GM23338 (cell line): Measurements from ENCODE around the gene MRPS6. TPM values are rescaled to one million over a fixed set of nuclear protein-coding genes. Genes with fewer than 3 reads are reported as not detected.

Source experiments
- ATAC-seq: fragments of 200-7000 bp; cut with Tn5 transposase; 3 replicates; pipeline ENCODE4 v1.9.1; 2020
- DNase-seq: peaks from one replicate; pipeline ENCODE4 v3.0.0-alpha.2; 2015; ENCODE audit warnings: low spot score
- H2AFZ ChIP-seq: fragments of 200-600 bp; sonication (generic); 2 replicates; pipeline ENCODE4 v1.8.0; 2016; ENCODE audit warnings: antibody characterized with exemption, mild to moderate bottlenecking, moderate library complexity
- H3F3A ChIP-seq: fragments of 200-600 bp; sonication (generic); replicated peaks from 2 replicates; pipeline ENCODE4 v1.8.0; 2017; ENCODE audit warnings: antibody characterized with exemption, mixed run types, low read depth
- H3K27ac ChIP-seq: fragments of 200-600 bp; sonication (generic); 2 replicates; pipeline ENCODE4 v1.6.1; 2016; ENCODE audit warnings: low read depth
- H3K27me3 ChIP-seq: fragments of 200-600 bp; sonication (generic); 2 replicates; pipeline ENCODE4 v1.8.0; 2016; ENCODE audit warnings: mild to moderate bottlenecking, mixed run types, moderate library complexity; ENCODE audit not compliant: insufficient read depth
- H3K36me3 ChIP-seq: fragments of 200-600 bp; sonication (generic); 2 replicates; pipeline ENCODE4 v1.8.0; 2016; ENCODE audit warnings: mild to moderate bottlenecking; ENCODE audit not compliant: insufficient read depth
- H3K4me1 ChIP-seq: fragments of 200-600 bp; sonication (generic); 2 replicates; pipeline ENCODE4 v1.8.0; 2016; ENCODE audit warnings: mild to moderate bottlenecking, moderate library complexity; ENCODE audit not compliant: insufficient read depth
- H3K4me2 ChIP-seq: fragments of 200-600 bp; sonication (generic); 2 replicates; pipeline ENCODE4 v1.7.1; 2017; ENCODE audit warnings: mixed run types
- H3K4me3 ChIP-seq: fragments of 200-600 bp; sonication (generic); 2 replicates; pipeline ENCODE4 v1.6.1; 2016; ENCODE audit warnings: mixed run types
- H3K79me2 ChIP-seq: fragments of 200-600 bp; sonication (generic); replicated peaks from 2 replicates; pipeline ENCODE4 v1.8.0; 2017; ENCODE audit warnings: mild to moderate bottlenecking; ENCODE audit not compliant: insufficient read depth
- H3K9me2 ChIP-seq: fragments of 200-600 bp; sonication (generic); 2 replicates; pipeline ENCODE4 v1.8.0; 2017; ENCODE audit not compliant: insufficient read depth
- H4K20me1 ChIP-seq: fragments of 200-600 bp; sonication (generic); replicated peaks from 2 replicates; pipeline ENCODE4 v1.8.0; 2017; ENCODE audit warnings: mild to moderate bottlenecking; ENCODE audit not compliant: insufficient read depth
- H3K27ac Mint-ChIP-seq: 2 replicates; pipeline ENCODE4 v1.8.0; 2020; ENCODE audit warnings: inconsistent platforms, mild to moderate bottlenecking, moderate library complexity, mixed read lengths
- H3K27me3 Mint-ChIP-seq: 3 replicates; pipeline ENCODE4 v1.8.0; 2022; ENCODE audit warnings: low read depth, mild to moderate bottlenecking, moderate library complexity, mixed read lengths, inconsistent platforms; ENCODE audit not compliant: insufficient read depth, poor library complexity
- H3K36me3 Mint-ChIP-seq: 3 replicates; pipeline ENCODE4 v1.8.0; 2021; ENCODE audit warnings: low read depth, mild to moderate bottlenecking, inconsistent platforms, moderate library complexity, mixed read lengths
- H3K4me1 Mint-ChIP-seq: 3 replicates; pipeline ENCODE4 v1.8.0; 2020; ENCODE audit warnings: mild to moderate bottlenecking, inconsistent platforms, mixed read lengths
- H3K4me3 Mint-ChIP-seq: 3 replicates; pipeline ENCODE4 v1.8.0; 2021; ENCODE audit warnings: moderate library complexity, mild to moderate bottlenecking, inconsistent platforms, mixed read lengths
- H3K9me3 Mint-ChIP-seq: 3 replicates; pipeline ENCODE4 v1.8.0; 2020; ENCODE audit warnings: moderate library complexity, mild to moderate bottlenecking, inconsistent platforms, mixed read lengths
- EZH2 ChIP-seq: fragments of 200-600 bp; sonication (generic); IDR thresholded peaks from one replicate; pipeline ENCODE4 v1.8.0; 2017; ENCODE audit warnings: antibody characterized with exemption, mild to moderate bottlenecking, low read depth; ENCODE audit not compliant: unreplicated experiment
- JUNB ChIP-seq: IDR thresholded peaks from one replicate; pipeline ENCODE4 v1.6.1; 2016; ENCODE audit warnings: antibody characterized with exemption; ENCODE audit not compliant: unreplicated experiment
- NANOG ChIP-seq: IDR thresholded peaks from 2 replicates; pipeline ENCODE4 v1.6.1; 2016; ENCODE audit warnings: antibody characterized with exemption, borderline replicate concordance
- POLR2AphosphoS5 ChIP-seq: IDR thresholded peaks from 2 replicates; pipeline ENCODE4 v1.6.1; 2016; ENCODE audit warnings: antibody characterized with exemption, low read depth
- ZNF114 ChIP-seq: fragments of 250-450 bp; sonication (Bioruptor Pico); IDR thresholded peaks from 2 replicates; pipeline ENCODE4 v1.5.0; 2020; ENCODE audit warnings: mild to moderate bottlenecking, moderate library complexity
- ZNF331 ChIP-seq: fragments of 250-450 bp; sonication (Bioruptor Pico); IDR thresholded peaks from 2 replicates; pipeline ENCODE4 v1.5.0; 2020; ENCODE audit warnings: low read depth, mild to moderate bottlenecking, moderate library complexity
- polyA plus RNA-seq: library from polyadenylated mRNA; unstranded; fragments of >200 nt; fragmentation: Nextera tagmentation; extraction: Ambion mirVana; gene quantifications from 2 replicates; pipeline ENCODE4 v1.2.1, GENCODE V29; 2016
- total RNA-seq: library from RNA; depleted of rRNA; stranded (reverse); fragments of >200 nt; shearing (Covaris generic); gene quantifications from 2 replicates; pipeline ENCODE4 v1.2.3, GENCODE V29; 2014
- TF ChIP-seq, protein P1 (sequence below), 2 experiments: fragments of 200-600 bp in 1 of 2; sonication (generic) in 1 of 2; conservative IDR thresholded peaks; 2 replicates each; pipeline versions ENCODE4 v1.5.1 to v1.6.1; 2016 to 2017; ENCODE audit warnings: antibody characterized with exemption in 2 of 2, low read depth in 2 of 2, mild to moderate bottlenecking in 2 of 2, moderate library complexity in 1 of 2
- TF ChIP-seq, protein P2 (sequence below): fragments of 250-450 bp; sonication (Bioruptor Pico); IDR thresholded peaks from 2 replicates; pipeline ENCODE4 v1.5.0; 2020; ENCODE audit warnings: mild to moderate bottlenecking, moderate library complexity
- TF ChIP-seq, protein P3 (sequence below): IDR thresholded peaks from 2 replicates; pipeline ENCODE4 v1.6.1; 2016; ENCODE audit warnings: antibody characterized with exemption
- TF ChIP-seq, protein P4 (sequence below): IDR thresholded peaks from one replicate; pipeline ENCODE4 v1.6.1; 2018; ENCODE audit warnings: antibody characterized with exemption; ENCODE audit not compliant: unreplicated experiment

The MRPS6 gene
- total and polyA plus RNA-seq, 2 experiments from 2014 or later = 80.5 to 242 TPM

DNA sequence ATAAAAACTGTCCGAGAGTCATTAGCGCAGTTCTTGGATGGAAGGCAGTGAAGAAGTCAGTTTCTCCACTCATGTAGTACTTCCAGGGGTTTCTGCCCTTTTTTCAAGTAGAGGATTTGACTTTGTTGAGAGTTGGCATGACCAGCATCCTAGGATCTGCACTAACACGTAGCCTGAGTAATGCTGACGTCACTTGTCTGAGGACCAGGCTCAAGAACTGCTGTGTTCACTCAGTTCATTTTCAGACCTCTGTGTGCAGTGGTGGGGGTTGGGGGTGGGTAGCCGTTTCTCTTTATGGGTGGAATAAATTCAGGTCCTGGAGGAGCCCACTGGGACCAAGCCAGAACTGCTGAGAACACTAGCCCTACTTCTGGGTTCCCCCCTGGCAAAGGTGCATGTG is 53.3 kb downstream of the MRPS6 start (continued):
- TF ChIP-seq, protein P1, sequence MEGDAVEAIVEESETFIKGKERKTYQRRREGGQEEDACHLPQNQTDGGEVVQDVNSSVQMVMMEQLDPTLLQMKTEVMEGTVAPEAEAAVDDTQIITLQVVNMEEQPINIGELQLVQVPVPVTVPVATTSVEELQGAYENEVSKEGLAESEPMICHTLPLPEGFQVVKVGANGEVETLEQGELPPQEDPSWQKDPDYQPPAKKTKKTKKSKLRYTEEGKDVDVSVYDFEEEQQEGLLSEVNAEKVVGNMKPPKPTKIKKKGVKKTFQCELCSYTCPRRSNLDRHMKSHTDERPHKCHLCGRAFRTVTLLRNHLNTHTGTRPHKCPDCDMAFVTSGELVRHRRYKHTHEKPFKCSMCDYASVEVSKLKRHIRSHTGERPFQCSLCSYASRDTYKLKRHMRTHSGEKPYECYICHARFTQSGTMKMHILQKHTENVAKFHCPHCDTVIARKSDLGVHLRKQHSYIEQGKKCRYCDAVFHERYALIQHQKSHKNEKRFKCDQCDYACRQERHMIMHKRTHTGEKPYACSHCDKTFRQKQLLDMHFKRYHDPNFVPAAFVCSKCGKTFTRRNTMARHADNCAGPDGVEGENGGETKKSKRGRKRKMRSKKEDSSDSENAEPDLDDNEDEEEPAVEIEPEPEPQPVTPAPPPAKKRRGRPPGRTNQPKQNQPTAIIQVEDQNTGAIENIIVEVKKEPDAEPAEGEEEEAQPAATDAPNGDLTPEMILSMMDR (conservative IDR thresholded peaks at IDR 0.05; ENCODE audit: low read depth in 2 of 2) = no peak

DNA sequence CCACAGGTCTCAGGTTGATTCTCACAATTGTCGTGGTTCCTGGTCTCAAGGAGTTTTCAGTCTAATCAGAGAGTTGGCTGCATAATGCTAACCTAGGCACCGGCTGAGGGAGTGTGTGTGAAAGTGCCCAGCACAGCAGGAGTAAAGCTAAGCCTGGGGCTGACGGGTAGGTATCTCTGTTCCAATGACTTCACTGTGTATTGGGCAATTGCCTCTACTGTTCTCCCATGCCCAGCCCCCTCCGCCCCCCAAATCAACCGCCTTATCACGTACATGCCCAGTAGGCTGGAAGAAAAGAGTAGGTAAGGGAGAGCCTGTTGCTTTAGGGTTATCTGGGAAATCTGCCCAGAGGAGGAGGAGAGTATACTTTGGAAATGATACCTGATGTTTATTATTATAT is 54.7 kb downstream of the MRPS6 start:
- H3K79me2 ChIP-seq = peaks cover 91% of the 10 kb centered on the region
- Mint-ChIP-seq H3K4me1 (peaks cover 67% of the 10 kb centered on the region), H3K9me3 (no peaks in the 10 kb centered on the region), H3K36me3 (peaks cover 39% of the 10 kb centered on the region), H3K27ac (0 out of 2 replicates have a peak overlapping the region, but pooled peaks have one; percentile 26), H3K27me3 (peaks cover 7% of the 10 kb centered on the region), H3K4me3 (no peak overlapping the region)
- peaks cover 15% of the 10 kb centered on the region for H4K20me1 ChIP-seq
- no peak overlapping the region for H2AFZ ChIP-seq
- peaks cover 13% of the 10 kb centered on the region; the same call in 1 of the 2 replicates for H3F3A ChIP-seq
- H3K4me3 ChIP-seq = no peak overlapping the region
- H3K9me2 ChIP-seq = peaks cover 14% of the 10 kb centered on the region
- H3K4me2 ChIP-seq = no peak overlapping the region; the same call in 1 of the 2 replicates
- DNase-seq (no peak), ATAC-seq (peak; percentile 16)
- peaks cover 63% of the 10 kb centered on the region for H3K4me1 ChIP-seq
- no peaks in the 10 kb centered on the region for H3K36me3 ChIP-seq
- H3K27ac ChIP-seq = peak overlapping the region; percentile 95; the same call in 1 of the 2 replicates
- H3K27me3 ChIP-seq = no peaks in the 10 kb centered on the region
- TF ChIP-seq NANOG = no peak
- no peak for TF ChIP-seq ZNF114
- TF ChIP-seq, protein P2, sequence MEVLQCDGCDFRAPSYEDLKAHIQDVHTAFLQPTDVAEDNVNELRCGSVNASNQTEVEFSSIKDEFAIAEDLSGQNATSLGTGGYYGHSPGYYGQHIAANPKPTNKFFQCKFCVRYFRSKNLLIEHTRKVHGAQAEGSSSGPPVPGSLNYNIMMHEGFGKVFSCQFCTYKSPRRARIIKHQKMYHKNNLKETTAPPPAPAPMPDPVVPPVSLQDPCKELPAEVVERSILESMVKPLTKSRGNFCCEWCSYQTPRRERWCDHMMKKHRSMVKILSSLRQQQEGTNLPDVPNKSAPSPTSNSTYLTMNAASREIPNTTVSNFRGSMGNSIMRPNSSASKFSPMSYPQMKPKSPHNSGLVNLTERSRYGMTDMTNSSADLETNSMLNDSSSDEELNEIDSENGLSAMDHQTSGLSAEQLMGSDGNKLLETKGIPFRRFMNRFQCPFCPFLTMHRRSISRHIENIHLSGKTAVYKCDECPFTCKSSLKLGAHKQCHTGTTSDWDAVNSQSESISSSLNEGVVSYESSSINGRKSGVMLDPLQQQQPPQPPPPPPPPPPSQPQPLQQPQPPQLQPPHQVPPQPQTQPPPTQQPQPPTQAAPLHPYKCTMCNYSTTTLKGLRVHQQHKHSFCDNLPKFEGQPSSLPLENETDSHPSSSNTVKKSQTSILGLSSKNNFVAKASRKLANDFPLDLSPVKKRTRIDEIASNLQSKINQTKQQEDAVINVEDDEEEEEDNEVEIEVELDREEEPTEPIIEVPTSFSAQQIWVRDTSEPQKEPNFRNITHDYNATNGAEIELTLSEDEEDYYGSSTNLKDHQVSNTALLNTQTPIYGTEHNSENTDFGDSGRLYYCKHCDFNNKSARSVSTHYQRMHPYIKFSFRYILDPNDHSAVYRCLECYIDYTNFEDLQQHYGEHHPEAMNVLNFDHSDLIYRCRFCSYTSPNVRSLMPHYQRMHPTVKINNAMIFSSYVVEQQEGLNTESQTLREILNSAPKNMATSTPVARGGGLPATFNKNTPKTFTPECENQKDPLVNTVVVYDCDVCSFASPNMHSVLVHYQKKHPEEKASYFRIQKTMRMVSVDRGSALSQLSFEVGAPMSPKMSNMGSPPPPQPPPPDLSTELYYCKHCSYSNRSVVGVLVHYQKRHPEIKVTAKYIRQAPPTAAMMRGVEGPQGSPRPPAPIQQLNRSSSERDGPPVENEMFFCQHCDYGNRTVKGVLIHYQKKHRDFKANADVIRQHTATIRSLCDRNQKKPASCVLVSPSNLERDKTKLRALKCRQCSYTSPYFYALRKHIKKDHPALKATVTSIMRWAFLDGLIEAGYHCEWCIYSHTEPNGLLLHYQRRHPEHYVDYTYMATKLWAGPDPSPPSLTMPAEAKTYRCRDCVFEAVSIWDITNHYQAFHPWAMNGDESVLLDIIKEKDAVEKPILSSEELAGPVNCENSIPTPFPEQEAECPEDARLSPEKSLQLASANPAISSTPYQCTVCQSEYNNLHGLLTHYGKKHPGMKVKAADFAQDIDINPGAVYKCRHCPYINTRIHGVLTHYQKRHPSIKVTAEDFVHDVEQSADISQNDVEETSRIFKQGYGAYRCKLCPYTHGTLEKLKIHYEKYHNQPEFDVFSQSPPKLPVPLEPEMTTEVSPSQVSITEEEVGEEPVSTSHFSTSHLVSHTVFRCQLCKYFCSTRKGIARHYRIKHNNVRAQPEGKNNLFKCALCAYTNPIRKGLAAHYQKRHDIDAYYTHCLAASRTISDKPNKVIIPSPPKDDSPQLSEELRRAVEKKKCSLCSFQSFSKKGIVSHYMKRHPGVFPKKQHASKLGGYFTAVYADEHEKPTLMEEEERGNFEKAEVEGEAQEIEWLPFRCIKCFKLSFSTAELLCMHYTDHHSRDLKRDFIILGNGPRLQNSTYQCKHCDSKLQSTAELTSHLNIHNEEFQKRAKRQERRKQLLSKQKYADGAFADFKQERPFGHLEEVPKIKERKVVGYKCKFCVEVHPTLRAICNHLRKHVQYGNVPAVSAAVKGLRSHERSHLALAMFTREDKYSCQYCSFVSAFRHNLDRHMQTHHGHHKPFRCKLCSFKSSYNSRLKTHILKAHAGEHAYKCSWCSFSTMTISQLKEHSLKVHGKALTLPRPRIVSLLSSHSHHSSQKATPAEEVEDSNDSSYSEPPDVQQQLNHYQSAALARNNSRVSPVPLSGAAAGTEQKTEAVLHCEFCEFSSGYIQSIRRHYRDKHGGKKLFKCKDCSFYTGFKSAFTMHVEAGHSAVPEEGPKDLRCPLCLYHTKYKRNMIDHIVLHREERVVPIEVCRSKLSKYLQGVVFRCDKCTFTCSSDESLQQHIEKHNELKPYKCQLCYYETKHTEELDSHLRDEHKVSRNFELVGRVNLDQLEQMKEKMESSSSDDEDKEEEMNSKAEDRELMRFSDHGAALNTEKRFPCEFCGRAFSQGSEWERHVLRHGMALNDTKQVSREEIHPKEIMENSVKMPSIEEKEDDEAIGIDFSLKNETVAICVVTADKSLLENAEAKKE (CRISPR knock-in tag) = no peak
- no peak for TF ChIP-seq EZH2
- TF ChIP-seq, protein P1 (conservative IDR thresholded peaks at IDR 0.05; ENCODE audit: low read depth in 2 of 2) = no peak
- no peak for TF ChIP-seq ZNF331 (CRISPR knock-in tag)
- TF ChIP-seq JUNB = no peak
- TF ChIP-seq POLR2AphosphoS5 = no peak
- TF ChIP-seq, protein P3, sequence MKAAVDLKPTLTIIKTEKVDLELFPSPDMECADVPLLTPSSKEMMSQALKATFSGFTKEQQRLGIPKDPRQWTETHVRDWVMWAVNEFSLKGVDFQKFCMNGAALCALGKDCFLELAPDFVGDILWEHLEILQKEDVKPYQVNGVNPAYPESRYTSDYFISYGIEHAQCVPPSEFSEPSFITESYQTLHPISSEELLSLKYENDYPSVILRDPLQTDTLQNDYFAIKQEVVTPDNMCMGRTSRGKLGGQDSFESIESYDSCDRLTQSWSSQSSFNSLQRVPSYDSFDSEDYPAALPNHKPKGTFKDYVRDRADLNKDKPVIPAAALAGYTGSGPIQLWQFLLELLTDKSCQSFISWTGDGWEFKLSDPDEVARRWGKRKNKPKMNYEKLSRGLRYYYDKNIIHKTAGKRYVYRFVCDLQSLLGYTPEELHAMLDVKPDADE = no peak
- TF ChIP-seq, protein P4, sequence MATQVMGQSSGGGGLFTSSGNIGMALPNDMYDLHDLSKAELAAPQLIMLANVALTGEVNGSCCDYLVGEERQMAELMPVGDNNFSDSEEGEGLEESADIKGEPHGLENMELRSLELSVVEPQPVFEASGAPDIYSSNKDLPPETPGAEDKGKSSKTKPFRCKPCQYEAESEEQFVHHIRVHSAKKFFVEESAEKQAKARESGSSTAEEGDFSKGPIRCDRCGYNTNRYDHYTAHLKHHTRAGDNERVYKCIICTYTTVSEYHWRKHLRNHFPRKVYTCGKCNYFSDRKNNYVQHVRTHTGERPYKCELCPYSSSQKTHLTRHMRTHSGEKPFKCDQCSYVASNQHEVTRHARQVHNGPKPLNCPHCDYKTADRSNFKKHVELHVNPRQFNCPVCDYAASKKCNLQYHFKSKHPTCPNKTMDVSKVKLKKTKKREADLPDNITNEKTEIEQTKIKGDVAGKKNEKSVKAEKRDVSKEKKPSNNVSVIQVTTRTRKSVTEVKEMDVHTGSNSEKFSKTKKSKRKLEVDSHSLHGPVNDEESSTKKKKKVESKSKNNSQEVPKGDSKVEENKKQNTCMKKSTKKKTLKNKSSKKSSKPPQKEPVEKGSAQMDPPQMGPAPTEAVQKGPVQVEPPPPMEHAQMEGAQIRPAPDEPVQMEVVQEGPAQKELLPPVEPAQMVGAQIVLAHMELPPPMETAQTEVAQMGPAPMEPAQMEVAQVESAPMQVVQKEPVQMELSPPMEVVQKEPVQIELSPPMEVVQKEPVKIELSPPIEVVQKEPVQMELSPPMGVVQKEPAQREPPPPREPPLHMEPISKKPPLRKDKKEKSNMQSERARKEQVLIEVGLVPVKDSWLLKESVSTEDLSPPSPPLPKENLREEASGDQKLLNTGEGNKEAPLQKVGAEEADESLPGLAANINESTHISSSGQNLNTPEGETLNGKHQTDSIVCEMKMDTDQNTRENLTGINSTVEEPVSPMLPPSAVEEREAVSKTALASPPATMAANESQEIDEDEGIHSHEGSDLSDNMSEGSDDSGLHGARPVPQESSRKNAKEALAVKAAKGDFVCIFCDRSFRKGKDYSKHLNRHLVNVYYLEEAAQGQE = no peak
